Thoracic aorta (tissue), 2 donors: ENCODE measurements around the gene RNF212B. TPM values are rescaled to one million over a fixed set of nuclear protein-coding genes. Genes with fewer than 3 reads are reported as not detected.
A peak's percentile ranks its signal among the peaks of the same experiment; 100 is the strongest.

ENCODE experiments used
- ATAC-seq: fragments of 150-250 bp; one replicate; pipeline ENCODE4 v1.8.0; 2017; ENCODE audit warnings: low read depth; ENCODE audit not compliant: insufficient number of reproducible peaks, low FRiP score
- DNase-seq: peaks from one replicate; pipeline ENCODE4 v3.0.0-alpha.2; 2020; ENCODE audit warnings: low spot score
- H3K27ac ChIP-seq, 2 donors: fragments of 200-600 bp; sonication (generic); 1 replicate in 1 of 2; 2 replicates in 1 of 2; pipeline ENCODE4 v1.5.1; 2016; ENCODE audit warnings: mild to moderate bottlenecking in 2 of 2, moderate library complexity in 2 of 2
- H3K27me3 ChIP-seq: fragments of 200-600 bp; sonication (generic); replicated peaks from 2 replicates; pipeline ENCODE4 v1.6.0; 2016; ENCODE audit warnings: mild to moderate bottlenecking; ENCODE audit not compliant: insufficient read depth
- H3K36me3 ChIP-seq: fragments of 200-600 bp; sonication (generic); one replicate; pipeline ENCODE4 v1.5.1; 2016
- H3K4me1 ChIP-seq, 2 donors: fragments of 200-600 bp; sonication (generic); 1 replicate in 1 of 2; 2 replicates in 1 of 2; pipeline versions ENCODE4 v1.5.1 to v1.6.0; 2016; ENCODE audit warnings: low read depth in 2 of 2, mild to moderate bottlenecking in 1 of 2; ENCODE audit not compliant: control insufficient read depth in 1 of 2
- H3K4me3 ChIP-seq: fragments of 200-600 bp; sonication (generic); 2 replicates; pipeline ENCODE4 v1.5.1; 2016; ENCODE audit warnings: mild to moderate bottlenecking
- H3K9me3 ChIP-seq: fragments of 200-600 bp; sonication (generic); 2 replicates; pipeline ENCODE4 v1.5.1; 2016
- CTCF ChIP-seq: fragments of 200-600 bp; sonication (generic); IDR thresholded peaks from one replicate; pipeline ENCODE4 v1.5.1; 2019; ENCODE audit warnings: antibody characterized with exemption
- total RNA-seq, 2 donors: library from RNA; depleted of rRNA; stranded (reverse); fragments of >200 nt; gene quantifications; one replicate each; pipeline versions ENCODE4 v1.1.0 to v1.2.3, GENCODE V29; 2016

RNF212B gene
- total RNA-seq, 2 donors from 2014 or later, result not detected

GRCh38 chr14:23286902-23287479 is 49.3 kb downstream of the RNF212B start:
- ATAC-seq, result no peak
- TF ChIP-seq CTCF, result no peak
- peak overlapping the region; percentile 95 to 97 for H3K27ac ChIP-seq

GRCh38 chr14:23294734-23295561 is 57.2 kb downstream of the RNF212B start:
- peaks cover 2 to 22% of the 10 kb centered on the region in 2 donors for H3K4me1 ChIP-seq
- no peak overlapping the region for H3K27ac ChIP-seq
- DNase-seq (no peak), ATAC-seq (peak; percentile 54)
- H3K27me3 ChIP-seq, result no peaks in the 10 kb centered on the region
- H3K9me3 ChIP-seq, result no peaks in the 10 kb centered on the region
- peak; percentile 86 for TF ChIP-seq CTCF
- H3K36me3 ChIP-seq, result no peaks in the 10 kb centered on the region
- peak overlapping the region; percentile 12 for H3K4me3 ChIP-seq

More at GRCh38 chr14:23286902-23287479, 49.3 kb downstream of the RNF212B start:
- Histone ChIP-seq H3K27me3 (no peaks in the 10 kb centered on the region), H3K36me3 (no peaks in the 10 kb centered on the region), H3K4me3 (peak overlapping the region; percentile 94), H3K9me3 (no peaks in the 10 kb centered on the region), H3K4me1 (peaks cover 6 to 20% of the 10 kb centered on the region in 2 donors)
- DNase-seq, result no peak

- no peaks in the 10 kb centered on the region for H3K36me3 ChIP-seq
- ATAC-seq, result no peak
- H3K27me3 ChIP-seq, result no peaks in the 10 kb centered on the region
- DNase-seq, result no peak
- H3K9me3 ChIP-seq, result no peaks in the 10 kb centered on the region
- H3K4me3 ChIP-seq, result no peak overlapping the region
- H3K27ac ChIP-seq, result no peak overlapping the region
- no peak for TF ChIP-seq CTCF
- H3K4me1 ChIP-seq, result peaks cover 5 to 29% of the 10 kb centered on the region in 2 donors
Observed at GRCh38 chr14:23296012-23296777, 58.5 kb downstream of the RNF212B start.

- peaks cover 5 to 29% of the 10 kb centered on the region in 2 donors for H3K4me1 ChIP-seq
- no peak for ATAC-seq
- H3K27ac ChIP-seq, result no peak overlapping the region
- no peak for TF ChIP-seq CTCF
- no peaks in the 10 kb centered on the region for H3K27me3 ChIP-seq
- no peak overlapping the region for H3K4me3 ChIP-seq
- DNase-seq, result no peak
- H3K36me3 ChIP-seq, result no peaks in the 10 kb centered on the region
- no peaks in the 10 kb centered on the region for H3K9me3 ChIP-seq
Observed at GRCh38 chr14:23297096-23297495, 59.4 kb downstream of the RNF212B start.
